K562 (cell line): ENCODE data around the gene BCHE. TPM values are rescaled to one million over a fixed set of nuclear protein-coding genes. Genes with fewer than 3 reads are reported as not detected.

Experiments used
- ATAC-seq: fragments of 200-7000 bp; cut with Tn5 transposase; 3 replicates; pipeline ENCODE4 v1.9.1; 2020; ENCODE audit warnings: moderate library complexity
- BruUV-seq: library from RNA; stranded (reverse); fragments of 400-500 nt; replicated peaks from 2 replicates; lab custom pipeline; 2021; lab: Mats Ljungman, UMichigan
- CTCF ChIA-PET: fragments of 300-600 bp; formaldehyde crosslinking; extraction: SDS; loops from one replicate; lab custom pipeline; 2021; ENCODE audit warnings: low intra/inter-chr PET ratio; lab: Yijun Ruan, JAX
- POLR2A ChIA-PET: fragments of 300-600, 350-650 bp; sonication (Branson Sonifier 250); formaldehyde crosslinking; extraction: SDS; loops from one replicate; lab custom pipeline; 2021; ENCODE audit warnings: antibody characterized with exemption, inconsistent platforms; lab: Yijun Ruan, JAX
- DNase-seq, 4 experiments: peaks; one replicate each; pipeline versions ENCODE4 v3.0.0 to v3.0.0-alpha.2; 2011 to 2018; ENCODE audit warnings: low spot score in 3 of 4, mixed read lengths in 3 of 4; ENCODE audit errors: extremely low read depth in 1 of 4
- FAIRE-seq: peaks from 2 replicates; lab custom pipeline; 2011; peaks lifted over from hg19 to GRCh38; lab: Jason Lieb, UNC
- H2AFZ ChIP-seq: 2 replicates; pipeline ENCODE4 v1.6.0; 2011; ENCODE audit warnings: low read depth, low read length, control low read depth, inconsistent platforms
- H3K27ac ChIP-seq: fragments of 200-600 bp; 3 replicates; pipeline ENCODE4 v1.8.0; 2011; ENCODE audit warnings: low read depth, mild to moderate bottlenecking, control low read depth, inconsistent platforms, low read length, moderate library complexity, mixed read lengths; ENCODE audit errors: extremely low read depth
- H3K27me3 ChIP-seq, 2 experiments: fragments of 300-600 bp in 1 of 2; 2 replicates in 1 of 2; 3 replicates in 1 of 2; pipeline versions ENCODE4 v1.6.0 to v1.8.0; 2011; ENCODE audit warnings: inconsistent platforms in 2 of 2, low read length in 2 of 2, mild to moderate bottlenecking in 1 of 2, mixed read lengths in 1 of 2, moderate library complexity in 1 of 2; ENCODE audit not compliant: control insufficient read depth in 2 of 2, insufficient read depth in 2 of 2
- H3K36me3 ChIP-seq: fragments of 300-600 bp; 3 replicates; pipeline ENCODE4 v1.8.0; 2011; ENCODE audit warnings: mild to moderate bottlenecking, low read length, inconsistent platforms; ENCODE audit not compliant: control insufficient read depth, insufficient read depth
- H3K4me1 ChIP-seq, 2 experiments: fragments of 200-600 bp in 1 of 2; replicated peaks in 1 of 2; 2 replicates in 1 of 2; 3 replicates in 1 of 2; pipeline versions ENCODE4 v1.5.1 to v1.8.0; 2011; ENCODE audit warnings: inconsistent platforms in 2 of 2, low read length in 2 of 2, mild to moderate bottlenecking in 1 of 2, mixed read lengths in 1 of 2, moderate library complexity in 1 of 2; ENCODE audit not compliant: control insufficient read depth in 2 of 2, insufficient read depth in 2 of 2
- H3K4me2 ChIP-seq: 2 replicates; pipeline ENCODE4 v1.6.1; 2011; ENCODE audit warnings: low read length, control low read depth, inconsistent platforms, mixed read lengths; ENCODE audit not compliant: insufficient read depth
- H3K4me3 ChIP-seq: fragments of 200-600 bp; sonication (generic), shearing (Covaris generic); 2 replicates; pipeline ENCODE4 v1.5.1; 2016; ENCODE audit warnings: control low read depth, inconsistent platforms
- H3K79me2 ChIP-seq: fragments of 200-600 bp; 3 replicates; pipeline ENCODE4 v1.8.0; 2011; ENCODE audit warnings: low read length, inconsistent platforms; ENCODE audit not compliant: control insufficient read depth, insufficient read depth
- H3K9ac ChIP-seq, 2 experiments: 2 replicates each; pipeline versions ENCODE4 v1.6.0 to v1.6.1; 2011; ENCODE audit warnings: low read depth in 2 of 2, low read length in 2 of 2, control low read depth in 1 of 2, inconsistent platforms in 1 of 2, mild to moderate bottlenecking in 1 of 2, mixed read lengths in 1 of 2; ENCODE audit not compliant: insufficient read depth in 1 of 2
- H3K9me1 ChIP-seq: one replicate; pipeline ENCODE4 v1.6.0; 2011; ENCODE audit warnings: inconsistent platforms, mild to moderate bottlenecking, low read length, moderate library complexity; ENCODE audit not compliant: control insufficient read depth, insufficient read depth
- H3K9me3 ChIP-seq: replicated peaks from 2 replicates; pipeline ENCODE4 v1.5.1; 2011; ENCODE audit warnings: low read depth, low read length, inconsistent platforms; ENCODE audit not compliant: control insufficient read depth, insufficient read depth
- H4K20me1 ChIP-seq: replicated peaks from 2 replicates; pipeline ENCODE4 v1.6.1; 2011; ENCODE audit warnings: low read length, inconsistent platforms, mixed read lengths; ENCODE audit not compliant: control insufficient read depth, insufficient read depth
- ARHGAP35 ChIP-seq: fragments of 450-650 bp; IDR thresholded peaks from 2 replicates; pipeline ENCODE4 v1.6.1; 2018; ENCODE audit not compliant: partially characterized antibody
- BRD9 ChIP-seq: fragments of 450-650 bp; IDR thresholded peaks from 2 replicates; pipeline ENCODE4 v1.6.1; 2018; ENCODE audit warnings: low read depth; ENCODE audit not compliant: partially characterized antibody
- CHD4 ChIP-seq: fragments of 200-600 bp; sonication (generic); IDR thresholded peaks from 3 replicates; pipeline ENCODE4 v1.6.1; 2012; ENCODE audit warnings: low read depth, mild to moderate bottlenecking, mixed read lengths, low read length, inconsistent platforms; ENCODE audit not compliant: insufficient read depth, insufficient replicate concordance, poor library complexity, severe bottlenecking
- CTBP1 ChIP-seq: fragments of 450-650 bp; IDR thresholded peaks from 2 replicates; pipeline ENCODE4 v1.6.1; 2016; ENCODE audit warnings: borderline replicate concordance
- HLTF ChIP-seq: fragments of 450-650 bp; IDR thresholded peaks from 2 replicates; pipeline ENCODE4 v1.6.1; 2016
- HMGN3 ChIP-seq: IDR thresholded peaks from 2 replicates; pipeline ENCODE4 v1.6.1; 2011; ENCODE audit warnings: borderline replicate concordance, low read depth, mild to moderate bottlenecking, mixed read lengths, low read length; ENCODE audit not compliant: insufficient read length; ENCODE audit errors: extremely low read depth
- MTF1 ChIP-seq: fragments of 250-450 bp; sonication (Bioruptor Pico); IDR thresholded peaks from 2 replicates; pipeline ENCODE4 v1.9.0; 2021; ENCODE audit warnings: moderate library complexity, mild to moderate bottlenecking, inconsistent platforms, borderline replicate concordance
- NUFIP1 ChIP-seq: fragments of 450-650 bp; IDR thresholded peaks from 2 replicates; pipeline ENCODE4 v1.6.1; 2018; ENCODE audit not compliant: partially characterized antibody
- RFX1 ChIP-seq: fragments of 450-650 bp; IDR thresholded peaks from 2 replicates; pipeline ENCODE4 v1.6.1; 2016; ENCODE audit warnings: mild to moderate bottlenecking, moderate library complexity
- RREB1 ChIP-seq: fragments of 250-450 bp; sonication (Bioruptor Pico); IDR thresholded peaks from 2 replicates; pipeline ENCODE4 v1.4.0; 2020
- SMARCB1 ChIP-seq: IDR thresholded peaks from 2 replicates; pipeline ENCODE4 v1.6.1; 2011; ENCODE audit warnings: improper control_type of control experiment, low read depth; ENCODE audit not compliant: insufficient read length
- YBX1 ChIP-seq: fragments of 450-650 bp; IDR thresholded peaks from 2 replicates; pipeline ENCODE4 v1.7.1; 2016; ENCODE audit warnings: mild to moderate bottlenecking
- ZNF184 ChIP-seq: sonication (generic); formaldehyde crosslinking; IDR thresholded peaks from 2 replicates; pipeline ENCODE4 v1.5.0; 2020; ENCODE audit warnings: missing genetic modification reagents
- ZNF197 ChIP-seq: fragments of 200-800 bp; sonication (Bioruptor generic); IDR thresholded peaks from 2 replicates; pipeline ENCODE4 v1.6.1; 2016; ENCODE audit warnings: low read depth, missing genetic modification characterization, missing compliant biosample characterization
- ZNF253 ChIP-seq: fragments of 250-450 bp; sonication (Bioruptor Pico); conservative IDR thresholded peaks from 2 replicates; pipeline ENCODE4 v1.6.1; 2021; ENCODE audit warnings: mild to moderate bottlenecking
- ZNF764 ChIP-seq: fragments of 250-450 bp; sonication (Bioruptor Pico); IDR thresholded peaks from 2 replicates; pipeline ENCODE4 v1.4.0; 2020; ENCODE audit warnings: low read depth, mild to moderate bottlenecking, moderate library complexity
- WGBS: fragments of 100-300 bp; shearing (Covaris generic); methylation state at CpG from one replicate; pipeline ENCODE4 v1.1.6; 2016; ENCODE audit warnings: low coverage, mixed read lengths; ENCODE audit not compliant: insufficient coverage; ENCODE audit errors: missing lambda C conversion rate; 5-methylcytosine and 5-hydroxymethylcytosine counted together
- in situ Hi-C: fragments of 300-500 bp; cut with MboI; formaldehyde crosslinking; loops from 4 replicates; pipeline ENCODE4 v1.15.0; 2018; ENCODE audit warnings: inconsistent platforms, mixed read lengths
- intact Hi-C: fragments of 100-400 bp; cut with micrococcal nuclease; formaldehyde crosslinking; loops from 2 replicates; pipeline ENCODE4 v1.14.2; 2022
- polyA plus RNA-seq, 8 experiments: library from polyadenylated mRNA; depleted of rRNA in 4 of 8; stranded (reverse) in 5 of 8; unstranded in 3 of 8; fragments of >200 nt; fragmentation: Nextera tagmentation in 2 of 8; fragmentation: Illumina TruSeq in 1 of 8; extraction: Ambion mirVana in 2 of 8; extraction: Trizol in 1 of 8; gene quantifications; 2 replicates each; pipeline versions ENCODE4 v1.2.1 to v1.2.3, GENCODE V29; 2011 to 2014; ENCODE audit warnings: inconsistent platforms in 1 of 8, missing spikeins in 1 of 8
- total RNA-seq, 7 experiments: library from RNA; depleted of rRNA in 6 of 7; stranded (reverse); fragments of >200 nt in 6 of 7; fragmentation: Illumina TruSeq in 2 of 7; extraction: Trizol in 2 of 7; gene quantifications; 2 replicates each; pipeline versions ENCODE4 v1.2.1 to v1.2.3, GENCODE V29; 2011 to 2021; ENCODE audit warnings: low replicate concordance in 1 of 7
- TF ChIP-seq, protein P1 (sequence below), 2 experiments: IDR thresholded peaks; 2 replicates each; pipeline ENCODE4 v1.6.1; 2011; ENCODE audit warnings: borderline replicate concordance in 1 of 2, control low read depth in 1 of 2, low read depth in 1 of 2, low read length in 1 of 2, mild to moderate bottlenecking in 1 of 2, mixed read lengths in 1 of 2, moderate library complexity in 1 of 2; ENCODE audit not compliant: insufficient read depth in 1 of 2, insufficient read length in 1 of 2, poor library complexity in 1 of 2, severe bottlenecking in 1 of 2; ENCODE audit errors: extremely low read depth in 1 of 2

Gene BCHE
- total and polyA plus RNA-seq, 9 of the 15 experiments (the other 6 are each of a cell fraction or from before 2014, with no cell fraction given) = 0.09 to 0.24 (median 0.12) TPM; not detected in 2

DNA sequence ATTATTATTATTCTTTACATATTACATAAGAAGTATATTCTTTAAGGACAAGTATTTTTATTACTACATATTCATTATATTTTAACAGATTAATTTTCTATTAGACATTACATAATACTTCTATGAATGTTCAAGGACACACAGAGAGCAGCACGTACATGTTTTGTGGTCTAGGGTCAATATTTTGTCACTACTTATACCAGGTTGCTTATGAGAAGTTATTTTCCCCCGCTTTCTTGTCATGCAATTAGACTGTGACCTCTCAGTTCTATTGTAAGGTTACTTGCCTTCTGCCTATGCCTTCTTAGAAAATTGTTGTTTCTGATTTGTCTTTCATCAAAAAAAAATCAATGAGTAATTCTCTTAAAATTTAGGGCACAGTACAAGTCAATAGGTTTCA is 21.5 kb downstream of the BCHE start (continued):
- TF ChIP-seq BRD9 (no peak), HLTF (no peak), ZNF197 (no peak), CHD4 (no peak)

- Histone ChIP-seq H3K9me1 (no peaks in the 10 kb centered on the region), H3K9ac (no peak overlapping the region), H2AFZ (no peak overlapping the region), H3K4me3 (no peak overlapping the region), H4K20me1 (no peaks in the 10 kb centered on the region), H3K27ac (no peak overlapping the region), H3K79me2 (no peaks in the 10 kb centered on the region), H3K4me2 (no peak overlapping the region), H3K36me3 (no peaks in the 10 kb centered on the region), H3K27me3 (no peaks in the 10 kb centered on the region), H3K9me3 (no peaks in the 10 kb centered on the region; the same call in 1 of the 2 replicates), H3K4me1 (no peaks in the 10 kb centered on the region)
- no TSS peak for BruUV-seq
- in situ Hi-C loops = no loop called here
- intact Hi-C loops = no loop called here
- ChIA-PET POLR2A (no interaction called here), CTCF (no interaction called here)
- DNase-seq (no peak), FAIRE-seq (no peak), ATAC-seq (no peak)
- WGBS = 0% methylated on average over 1 of the region's 1 CpG
- no peak for TF ChIP-seq CTBP1
- TF ChIP-seq ZNF184 = no peak
- no peak for TF ChIP-seq ARHGAP35
- TF ChIP-seq MTF1 (CRISPR knock-in tag) = no peak
- no peak for TF ChIP-seq ZNF764
- TF ChIP-seq SMARCB1 = no peak
- TF ChIP-seq RFX1 = no peak
- no peak for TF ChIP-seq RREB1 (CRISPR knock-in tag)
- TF ChIP-seq, protein P1, sequence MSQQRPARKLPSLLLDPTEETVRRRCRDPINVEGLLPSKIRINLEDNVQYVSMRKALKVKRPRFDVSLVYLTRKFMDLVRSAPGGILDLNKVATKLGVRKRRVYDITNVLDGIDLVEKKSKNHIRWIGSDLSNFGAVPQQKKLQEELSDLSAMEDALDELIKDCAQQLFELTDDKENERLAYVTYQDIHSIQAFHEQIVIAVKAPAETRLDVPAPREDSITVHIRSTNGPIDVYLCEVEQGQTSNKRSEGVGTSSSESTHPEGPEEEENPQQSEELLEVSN (IDR thresholded peaks at IDR 0.05; ENCODE audit: borderline replicate concordance in 1 of 2, extremely low read depth in 1 of 2, insufficient read depth in 1 of 2, insufficient read length in 1 of 2, low read depth in 1 of 2, low read length in 1 of 2, poor library complexity in 1 of 2, severe bottlenecking in 1 of 2) = no peak
- no peak for TF ChIP-seq NUFIP1
- no peak for TF ChIP-seq ZNF253 (CRISPR knock-in tag)
- no peak for TF ChIP-seq YBX1
- no peak for TF ChIP-seq HMGN3
Measured at GRCh38 chr3:165814380-165814779, 22.8 kb downstream of the BCHE start.
